ENCODE results near the gene CKAP2. TPM values are rescaled to one million over a fixed set of nuclear protein-coding genes. Genes with fewer than 3 reads are reported as not detected.
"Not testable (repeated sequence)": the region's sequence is repeated elsewhere in the genome, so short reads cannot be mapped to it uniquely, and the experiment has no call there.

CKAP2 gene
- total RNA-seq, 2 donors from 2014 or later: 7.2 to 14.5 TPM

- peak; percentile 78 for ATAC-seq
- intact Hi-C loops (cut with DNase I, micrococcal nuclease): loop anchor here in 1 of 2 donors (10.0 kb wide), 1 partner anchor 205 kb away; the partner anchor contains the start of gene SUGT1
- peak; percentile 91 to 99 for DNase-seq
Observed at GRCh38 chr13:52450012-52450792, 5.1 kb upstream of the CKAP2 start, which contains the start of gene VPS36. TSS of gene VPS36 (minus strand) at chr13:52450634. CDS start at chr13:52450594, 40 bp downstream.

GRCh38 chr13:52450793-52451116, 4.5 kb upstream of the CKAP2 start:
- DNase-seq (no peak), ATAC-seq (no peak)
- intact Hi-C loops (cut with DNase I, micrococcal nuclease): loop anchor here in 1 of 2 donors (10.0 kb wide), 1 partner anchor 204 kb away; the partner anchor contains the start of gene SUGT1

- intact Hi-C loops (cut with DNase I, micrococcal nuclease): loop anchor here in 1 of 2 donors (10.0 kb wide), 1 partner anchor 204 kb away; the partner anchor contains the start of gene SUGT1
- no peak for ATAC-seq
Observed at GRCh38 chr13:52451135-52451804, 4.0 kb upstream of the CKAP2 start.

GRCh38 chr13:52452470-52452869, 2.8 kb upstream of the CKAP2 start:
- no peak for ATAC-seq
- intact Hi-C loops (cut with DNase I, micrococcal nuclease): loop anchor here in 1 of 2 donors (10.0 kb wide), 1 partner anchor 202 kb away; the partner anchor contains the start of gene SUGT1
- DNase-seq: no peak

More at GRCh38 chr13:52451135-52451804, 4.0 kb upstream of the CKAP2 start:
- no peak for DNase-seq

GRCh38 chr13:52454459-52454819, 839 bp upstream of the CKAP2 start:
- ATAC-seq (no peak), DNase-seq (peak; percentile 25 to 42)
- intact Hi-C loops (cut with DNase I, micrococcal nuclease): loop anchor here in 1 of 2 donors (10.0 kb wide), 1 partner anchor 200 kb away; the partner anchor contains the start of gene SUGT1

GRCh38 chr13:52455677-52456041, 381 bp downstream of the CKAP2 start:
- ATAC-seq (peak; percentile 65), DNase-seq (peak; percentile 59 to 84)
- intact Hi-C loops (cut with DNase I, micrococcal nuclease): loop anchor here in 1 of 2 donors (10.0 kb wide), 1 partner anchor 199 kb away; the partner anchor contains the start of gene SUGT1

- intact Hi-C loops (cut with DNase I, micrococcal nuclease): loop anchor here in 1 of 2 donors (10.0 kb wide), 1 partner anchor 195 kb away; the partner anchor contains the start of gene SUGT1
- DNase-seq (no peak), ATAC-seq (no peak)
Observed at GRCh38 chr13:52459668-52460067, 4.4 kb downstream of the CKAP2 start.

- ATAC-seq: no peak
- intact Hi-C loops (cut with DNase I, micrococcal nuclease): no loop called here
- DNase-seq: no peak
Observed at GRCh38 chr13:52461265-52461664, 6.0 kb downstream of the CKAP2 start.

GRCh38 chr13:52463526-52463925, 8.2 kb downstream of the CKAP2 start:
- no peak for ATAC-seq
- no peak for DNase-seq
- intact Hi-C loops (cut with DNase I, micrococcal nuclease): no loop called here

- intact Hi-C loops (cut with DNase I, micrococcal nuclease); DNase-seq; ATAC-seq: not testable (repeated sequence)
Observed at GRCh38 chr13:52468487-52468886, 13.2 kb downstream of the CKAP2 start.

GRCh38 chr13:52480677-52481428, 25.6 kb downstream of the CKAP2 start:
- intact Hi-C loops (cut with DNase I, micrococcal nuclease); DNase-seq; ATAC-seq: not testable (repeated sequence)

- DNase-seq; ATAC-seq; intact Hi-C loops (cut with DNase I, micrococcal nuclease): not testable (repeated sequence)
Observed at GRCh38 chr13:52487078-52487477, 31.8 kb downstream of the CKAP2 start.

- ATAC-seq; DNase-seq; intact Hi-C loops (cut with DNase I, micrococcal nuclease): not testable (repeated sequence)
Observed at GRCh38 chr13:52488763-52489162, 33.5 kb downstream of the CKAP2 start.

- intact Hi-C loops (cut with DNase I, micrococcal nuclease); DNase-seq; ATAC-seq: not testable (repeated sequence)
Observed at GRCh38 chr13:52491015-52491414, 35.7 kb downstream of the CKAP2 start.

- DNase-seq; ATAC-seq; intact Hi-C loops (cut with DNase I, micrococcal nuclease): not testable (repeated sequence)
Observed at GRCh38 chr13:52494241-52494640, 39.0 kb downstream of the CKAP2 start.

- DNase-seq; intact Hi-C loops (cut with DNase I, micrococcal nuclease); ATAC-seq: not testable (repeated sequence)
Observed at GRCh38 chr13:52497979-52498378, 42.7 kb downstream of the CKAP2 start.

GRCh38 chr13:52502277-52502676, 47.0 kb downstream of the CKAP2 start:
- ATAC-seq; intact Hi-C loops (cut with DNase I, micrococcal nuclease); DNase-seq: not testable (repeated sequence)

- ATAC-seq; intact Hi-C loops (cut with DNase I, micrococcal nuclease); DNase-seq: not testable (repeated sequence)
Observed at GRCh38 chr13:52505843-52506242, 50.6 kb downstream of the CKAP2 start.

- intact Hi-C loops (cut with DNase I, micrococcal nuclease); ATAC-seq: not testable (repeated sequence)
Observed at GRCh38 chr13:52509532-52509931, 54.3 kb downstream of the CKAP2 start.

More at GRCh38 chr13:52509532-52509931, 54.3 kb downstream of the CKAP2 start:
- DNase-seq: not testable (repeated sequence)
